ENCODE data around the gene CYB5D1. TPM values are rescaled to one million over a fixed set of nuclear protein-coding genes. Genes with fewer than 3 reads are reported as not detected.

CYB5D1 gene
- polyA plus RNA-seq, 1 donor (not counting 4 experiments of a cell fraction or from before 2014, with no cell fraction given): 14.8 TPM

- Histone ChIP-seq H3K79me2 (ENCODE audit: control insufficient read depth, insufficient read depth, low read length) (no peaks in the 10 kb centered on the region), H3K9ac (ENCODE audit: control insufficient read depth, extremely low read depth, insufficient read depth, low read length) (no peak overlapping the region), H3K36me3 (ENCODE audit: control insufficient read depth in 2 of 2, extremely low read depth in 1 of 2, insufficient read depth in 2 of 2, low read length in 2 of 2) (peaks cover 0 to 1% of the 10 kb centered on the region in 2 experiments), H3K9me3 (ENCODE audit: control insufficient read depth, low read depth, low read length) (no peaks in the 10 kb centered on the region), H3K4me1 (ENCODE audit: control insufficient read depth, extremely low read depth, insufficient read depth, low read length) (peaks cover 4% of the 10 kb centered on the region), H4K20me1 (ENCODE audit: control insufficient read depth, extremely low read depth, insufficient read depth, low read length) (no peaks in the 10 kb centered on the region), H3K27me3 (ENCODE audit: control insufficient read depth, extremely low read depth, insufficient read depth, low read length) (no peaks in the 10 kb centered on the region), H3K9me1 (ENCODE audit: control insufficient read depth, extremely low read depth, insufficient read depth, low read length) (no peaks in the 10 kb centered on the region), H2AFZ (ENCODE audit: control insufficient read depth, low read length) (no peak overlapping the region), H3K4me2 (ENCODE audit: control insufficient read depth, extremely low read depth, insufficient read depth, low read depth, low read length) (no peak overlapping the region), H3K4me3 (ENCODE audit: control insufficient read depth in 2 of 3, extremely low read depth in 1 of 3, insufficient read depth in 2 of 3, low read depth in 1 of 3, low read length in 3 of 3) (no peak overlapping the region), H3K27ac (ENCODE audit: control insufficient read depth, insufficient read depth, low read length) (no peak overlapping the region)
- no peak for DNase-seq (ENCODE audit: low read depth, low spot score)
- FAIRE-seq: no peak
- dilution Hi-C loops (cut with MboI; ENCODE audit: extremely low pct_ligation_motif_present, low sequenced_read_pairs): no loop called here
- TF ChIP-seq CTCF (optimal IDR thresholded peaks at IDR 0.05 in 1 of 3, IDR thresholded peaks at IDR 0.05 in 1 of 3, conservative IDR thresholded peaks at IDR 0.05 in 1 of 3; ENCODE audit: extremely low read depth in 1 of 3, insufficient read depth in 2 of 3, low read length in 3 of 3): no peak
- TF ChIP-seq EZH2 (IDR thresholded peaks at IDR 0.05; ENCODE audit: low read length): no peak
Observed at GRCh38 chr17:7873051-7873450, 15.2 kb downstream of the CYB5D1 start.

- Histone ChIP-seq H3K36me3 (ENCODE audit: control insufficient read depth in 2 of 2, extremely low read depth in 1 of 2, insufficient read depth in 2 of 2, low read length in 2 of 2) (peaks cover 5 to 7% of the 10 kb centered on the region in 2 experiments), H3K4me3 (ENCODE audit: control insufficient read depth in 2 of 3, extremely low read depth in 1 of 3, insufficient read depth in 2 of 3, low read depth in 1 of 3, low read length in 3 of 3) (no peak overlapping the region), H3K4me2 (ENCODE audit: control insufficient read depth, extremely low read depth, insufficient read depth, low read depth, low read length) (no peak overlapping the region), H3K9me3 (ENCODE audit: control insufficient read depth, low read depth, low read length) (no peaks in the 10 kb centered on the region), H3K27me3 (ENCODE audit: control insufficient read depth, extremely low read depth, insufficient read depth, low read length) (no peaks in the 10 kb centered on the region), H4K20me1 (ENCODE audit: control insufficient read depth, extremely low read depth, insufficient read depth, low read length) (no peaks in the 10 kb centered on the region), H3K4me1 (ENCODE audit: control insufficient read depth, extremely low read depth, insufficient read depth, low read length) (no peaks in the 10 kb centered on the region), H2AFZ (ENCODE audit: control insufficient read depth, low read length) (no peak overlapping the region), H3K27ac (ENCODE audit: control insufficient read depth, insufficient read depth, low read length) (no peak overlapping the region), H3K79me2 (ENCODE audit: control insufficient read depth, insufficient read depth, low read length) (no peaks in the 10 kb centered on the region), H3K9ac (ENCODE audit: control insufficient read depth, extremely low read depth, insufficient read depth, low read length) (no peak overlapping the region), H3K9me1 (ENCODE audit: control insufficient read depth, extremely low read depth, insufficient read depth, low read length) (no peaks in the 10 kb centered on the region)
- TF ChIP-seq CTCF (optimal IDR thresholded peaks at IDR 0.05 in 1 of 3, IDR thresholded peaks at IDR 0.05 in 1 of 3, conservative IDR thresholded peaks at IDR 0.05 in 1 of 3; ENCODE audit: extremely low read depth in 1 of 3, insufficient read depth in 2 of 3, low read length in 3 of 3): no peak
- no peak for TF ChIP-seq EZH2 (IDR thresholded peaks at IDR 0.05; ENCODE audit: low read length)
- FAIRE-seq (no peak), DNase-seq (ENCODE audit: low read depth, low spot score) (no peak)
- dilution Hi-C loops (cut with MboI; ENCODE audit: extremely low pct_ligation_motif_present, low sequenced_read_pairs): no loop called here
Observed at GRCh38 chr17:7875804-7876370, 18.1 kb downstream of the CYB5D1 start.
